Activated effector memory CD4-positive, alpha-beta T cell treated with anti-CD3 and anti-CD28 coated beads, Interleukin-2, amount 50 U/mL, for 16 hours (primary cell): Measurements from ENCODE around the gene MAGIX.
A peak's percentile ranks its signal among the peaks of the same experiment; 100 is the strongest.
"Not testable (repeated sequence)": the region's sequence is repeated elsewhere in the genome, so short reads cannot be mapped to it uniquely, and the experiment has no call there.

ENCODE experiments used
- DNase-seq: peaks from one replicate; pipeline ENCODE4 v3.0.0-alpha.2; 2020

Gene MAGIX

DNA sequence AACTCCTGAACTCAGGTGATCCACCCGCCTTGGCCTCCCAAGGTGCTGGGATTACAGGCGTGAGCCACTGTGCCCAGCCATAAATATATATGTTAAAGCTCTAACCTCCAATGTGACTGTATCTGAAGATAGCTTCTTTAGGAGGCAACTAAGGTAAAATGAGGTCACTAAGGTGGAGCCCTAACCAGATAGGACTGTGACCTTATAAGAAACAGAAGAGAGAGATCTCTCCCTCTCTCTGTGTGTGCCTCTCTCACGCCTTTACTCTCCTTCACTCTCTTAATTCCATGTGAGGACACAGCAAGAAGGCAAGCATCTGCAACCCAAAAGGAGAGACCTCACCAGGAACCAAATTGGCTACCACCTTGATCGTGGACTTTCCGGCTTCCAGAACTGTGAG lies 926 bp upstream of the MAGIX start:
- DNase-seq: no peak

DNA sequence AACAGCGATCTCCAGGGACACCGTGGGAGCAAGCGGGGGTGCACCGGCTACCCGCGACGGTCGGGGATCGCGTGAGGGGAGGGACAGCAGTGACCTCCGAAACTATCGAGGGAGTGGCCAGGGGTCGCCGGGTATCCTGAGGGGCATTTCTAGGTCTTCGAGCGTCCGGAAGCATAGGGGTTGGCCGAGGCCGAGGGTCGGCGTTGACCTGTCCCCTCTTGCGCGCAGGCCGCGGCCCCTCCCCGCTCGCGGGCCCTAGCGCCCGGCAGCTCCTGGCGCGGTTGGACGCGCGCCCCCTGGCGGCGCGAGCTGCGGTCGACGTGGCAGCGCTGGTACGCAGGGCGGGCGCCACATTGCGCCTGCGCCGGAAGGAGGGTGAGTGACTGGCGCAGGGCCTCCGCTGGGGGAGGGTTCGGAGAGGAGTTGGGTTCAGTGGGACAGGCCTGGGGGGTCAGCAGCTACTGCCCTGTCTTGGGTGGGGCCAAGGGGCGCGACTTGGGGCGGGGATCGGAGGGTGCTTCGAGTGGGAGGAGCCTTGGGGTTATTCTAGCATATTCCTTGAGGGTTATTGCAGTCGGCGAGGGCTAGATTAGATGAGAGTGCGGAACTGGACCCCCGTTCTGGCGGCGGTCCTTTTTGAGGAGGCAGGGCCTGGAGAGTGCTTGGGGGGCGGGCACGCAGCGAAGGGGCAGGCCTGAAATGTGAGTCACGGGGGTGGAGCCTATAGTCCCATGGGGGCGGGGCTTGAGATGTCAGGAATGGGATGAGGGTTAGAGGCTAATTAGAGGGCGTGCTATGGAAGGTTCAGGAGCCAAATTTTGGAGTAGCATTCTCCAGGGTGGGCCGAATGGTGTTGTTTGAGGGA lies 1.2 kb downstream of the MAGIX start:
- DNase-seq: peak; percentile 93

DNA sequence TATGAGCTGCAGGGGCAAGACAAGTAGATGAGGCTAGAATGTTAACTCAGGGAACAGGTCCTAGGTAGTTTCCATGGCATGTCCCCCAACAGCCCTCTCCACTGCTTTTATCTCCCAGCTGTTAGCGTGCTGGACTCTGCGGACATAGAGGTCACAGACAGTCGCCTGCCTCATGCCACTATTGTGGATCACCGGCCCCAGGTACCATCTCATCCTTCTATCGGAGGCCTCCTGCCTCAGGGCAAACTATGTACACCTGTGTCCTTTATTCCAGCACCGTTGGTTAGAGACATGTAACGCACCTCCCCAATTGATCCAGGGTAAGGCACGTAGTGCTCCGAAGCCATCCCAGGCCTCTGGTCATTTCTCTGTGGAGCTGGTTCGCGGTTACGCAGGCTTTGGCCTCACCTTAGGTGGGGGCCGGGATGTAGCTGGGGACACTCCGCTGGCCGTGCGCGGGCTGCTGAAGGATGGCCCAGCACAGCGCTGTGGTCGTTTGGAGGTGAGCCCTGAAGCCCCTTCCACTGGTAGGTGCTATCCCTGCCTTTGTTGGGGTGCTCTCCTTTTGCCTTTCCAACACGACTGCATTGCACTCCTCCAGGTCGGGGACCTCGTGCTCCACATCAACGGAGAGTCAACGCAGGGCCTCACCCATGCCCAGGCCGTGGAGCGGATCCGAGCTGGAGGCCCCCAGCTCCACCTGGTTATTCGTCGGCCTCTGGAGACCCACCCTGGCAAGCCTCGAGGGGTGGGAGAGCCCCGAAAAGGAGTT lies 2.2 kb downstream of the MAGIX start:
- DNase-seq: no peak

DNA sequence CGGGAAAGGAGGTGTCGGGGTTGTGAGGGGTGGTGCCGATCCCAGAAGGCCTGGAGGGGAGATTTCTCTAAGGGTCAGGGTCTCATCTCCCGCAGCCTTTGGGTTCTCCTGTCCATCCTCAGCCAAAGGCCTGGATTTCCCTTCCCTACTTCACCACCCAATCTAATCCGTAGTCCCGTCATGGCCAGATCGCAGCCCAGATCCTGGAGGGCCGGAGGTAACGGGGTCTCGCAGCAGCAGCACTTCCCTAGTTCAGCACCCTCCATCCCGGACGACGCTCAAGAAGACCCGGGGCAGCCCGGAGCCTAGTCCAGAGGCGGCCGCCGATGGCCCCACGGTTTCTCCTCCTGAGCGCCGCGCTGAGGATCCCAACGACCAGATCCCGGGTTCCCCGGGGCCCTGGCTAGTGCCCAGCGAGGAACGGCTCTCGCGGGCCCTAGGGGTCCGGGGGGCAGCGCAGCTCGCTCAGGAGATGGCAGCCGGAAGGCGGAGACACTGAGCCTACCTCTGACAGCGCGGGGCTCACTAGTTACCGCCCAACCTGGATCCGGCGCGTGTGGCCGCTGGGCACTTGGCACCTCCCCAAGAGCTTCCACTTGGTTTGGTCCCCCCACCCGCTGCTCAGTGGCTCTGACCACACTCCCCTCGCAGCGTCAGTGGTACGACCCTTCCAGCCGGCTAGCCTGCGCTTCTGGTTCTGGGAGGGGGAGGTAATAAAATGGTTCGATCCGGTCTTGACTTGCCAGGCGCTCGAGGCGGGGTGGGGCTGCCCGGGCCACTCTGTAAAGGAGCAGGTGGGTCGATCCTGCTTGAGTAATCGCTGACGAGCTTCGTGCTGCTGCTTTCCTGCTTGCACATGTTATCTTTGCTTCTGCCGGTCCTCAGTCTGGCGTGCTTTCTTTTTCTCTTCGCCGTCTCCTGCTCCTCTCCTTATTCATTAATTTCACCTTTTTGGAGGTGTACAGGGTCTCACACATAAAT lies 3.6 kb downstream of the MAGIX start:
- peak; percentile 88 for DNase-seq

DNA sequence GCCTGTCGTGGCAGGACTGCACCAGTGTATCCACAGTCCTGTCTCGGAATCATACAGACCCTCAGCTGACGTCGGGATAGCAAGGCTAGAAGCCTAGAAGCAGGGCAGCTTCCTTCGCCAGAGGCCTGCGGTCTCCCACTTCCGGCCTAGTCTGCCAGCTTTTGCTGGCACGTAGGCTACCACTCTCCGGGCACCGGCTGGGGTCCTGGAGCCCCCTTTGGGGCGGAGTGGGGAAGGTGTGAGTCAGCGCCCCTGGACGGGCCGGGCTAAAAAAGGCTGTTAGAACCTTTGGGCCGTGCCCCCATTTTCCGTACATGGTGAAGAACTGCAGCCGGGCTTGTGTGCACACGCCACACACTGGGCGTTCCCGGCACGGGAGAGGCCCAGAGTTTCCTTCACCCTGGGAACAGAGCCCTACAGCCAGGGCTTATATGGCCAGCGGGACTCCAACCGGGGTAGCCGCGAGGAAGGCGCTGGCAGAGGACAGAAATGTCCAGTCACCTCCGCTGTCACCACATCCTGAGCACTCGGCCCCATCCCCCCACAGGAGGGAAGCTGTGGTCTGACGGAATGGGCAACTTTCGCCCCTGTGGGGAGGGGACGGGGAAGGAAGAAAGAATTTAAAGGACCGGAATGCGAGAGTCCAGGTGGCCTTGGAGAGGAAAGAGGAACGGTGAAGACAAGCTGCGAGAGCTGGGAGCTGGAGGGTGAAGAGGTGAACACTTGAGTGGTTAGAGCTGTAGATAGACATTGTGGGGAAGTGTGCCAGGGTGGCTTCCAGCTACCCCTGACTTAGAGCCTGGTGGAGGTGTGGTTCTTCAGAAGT lies 4.6 kb downstream of the MAGIX start:
- peak; percentile 87 for DNase-seq

DNA sequence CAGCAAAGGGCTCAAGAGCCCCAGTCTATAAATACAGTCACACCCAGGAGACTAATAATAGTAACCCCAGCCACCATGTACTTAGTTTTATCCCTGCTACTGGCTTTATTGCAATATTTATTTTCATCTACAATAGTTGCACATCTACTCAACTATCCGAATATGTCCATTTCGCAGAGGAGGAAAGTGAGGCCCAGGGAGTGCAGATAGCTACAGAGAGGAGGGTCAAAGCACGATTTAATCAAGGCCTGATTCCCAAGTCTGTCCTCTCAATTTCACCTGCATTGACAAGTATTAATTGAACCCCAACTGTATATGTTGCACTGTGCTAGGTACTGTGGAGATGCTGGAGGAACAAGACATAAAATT lies 5.2 kb downstream of the MAGIX start:
- DNase-seq: no peak

DNA sequence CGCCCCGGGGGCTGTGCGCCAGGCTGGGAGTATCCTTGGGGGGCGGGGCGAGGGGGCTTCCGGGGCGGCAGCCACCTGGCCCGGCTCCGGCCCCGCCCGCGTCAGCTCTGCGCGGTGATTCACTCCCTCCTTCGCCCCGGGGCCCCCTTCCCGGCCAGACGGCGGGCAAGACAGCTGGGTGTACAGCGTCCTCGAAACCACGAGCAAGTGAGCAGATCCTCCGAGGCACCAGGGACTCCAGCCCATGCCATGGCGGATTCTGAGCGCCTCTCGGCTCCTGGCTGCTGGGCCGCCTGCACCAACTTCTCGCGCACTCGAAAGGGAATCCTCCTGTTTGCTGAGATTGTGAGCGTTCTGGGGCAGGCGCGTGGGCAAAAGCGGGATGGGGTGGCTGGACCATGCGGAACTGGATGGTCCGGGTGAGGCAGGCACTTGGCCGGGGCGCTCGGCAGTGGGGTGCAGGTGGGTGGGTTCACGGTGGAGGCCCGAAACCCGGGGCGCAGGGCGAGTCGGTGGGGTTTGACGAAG lies 9.3 kb downstream of the MAGIX start, which contains the start of gene PLP2:
TSS of gene PLP2 (plus strand) at position 147 of the 528 bp plus-strand sequence. CDS start at position 250, 103 bp downstream.
- DNase-seq: peak; percentile 90

DNA sequence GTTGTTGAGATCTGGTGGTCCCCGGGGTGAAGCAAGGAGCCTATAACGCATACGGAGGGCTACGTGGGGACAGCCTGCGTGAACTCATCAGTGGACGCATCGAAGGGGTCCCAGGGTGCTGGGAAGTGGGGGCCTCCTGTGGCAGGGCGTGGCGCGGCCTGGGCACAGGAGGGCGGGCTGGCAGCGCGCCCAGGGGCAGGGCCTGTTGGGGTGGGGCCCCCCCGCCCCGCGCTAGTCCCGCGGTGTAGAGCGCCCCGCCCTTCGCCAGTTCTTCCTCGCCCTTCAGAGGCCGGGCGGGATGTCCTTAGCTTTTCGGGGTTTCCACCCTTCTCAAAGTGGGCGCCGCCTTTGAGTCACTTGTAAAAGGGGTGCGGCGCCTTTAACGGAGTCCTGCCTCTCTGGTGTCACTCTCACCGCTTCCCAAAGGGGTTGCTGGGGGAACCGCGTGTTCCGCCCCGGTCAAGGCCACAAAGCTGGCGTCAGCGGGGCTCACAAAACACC lies 9.8 kb downstream of the MAGIX start:
- DNase-seq: peak; percentile 89

DNA sequence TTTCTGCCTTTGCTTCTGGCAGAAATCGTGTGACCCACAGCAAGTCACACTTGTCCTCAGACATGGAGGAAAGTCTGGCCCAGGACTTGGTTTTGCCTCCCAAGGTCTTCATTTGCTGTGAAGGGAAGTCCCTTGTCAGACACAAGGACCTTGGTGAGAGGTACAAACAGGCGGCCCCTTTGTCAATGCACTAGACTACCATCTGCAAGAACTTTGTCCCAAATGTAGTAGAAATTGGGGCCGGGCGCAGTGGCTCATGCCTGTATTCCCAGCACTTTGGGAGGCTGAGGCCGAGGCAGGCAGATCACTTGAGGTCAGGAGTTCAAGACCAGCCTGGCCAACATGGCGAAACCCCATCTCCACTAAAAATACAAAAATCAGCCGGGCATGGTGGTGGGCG lies 11.0 kb downstream of the MAGIX start:
- DNase-seq: not testable (repeated sequence)

DNA sequence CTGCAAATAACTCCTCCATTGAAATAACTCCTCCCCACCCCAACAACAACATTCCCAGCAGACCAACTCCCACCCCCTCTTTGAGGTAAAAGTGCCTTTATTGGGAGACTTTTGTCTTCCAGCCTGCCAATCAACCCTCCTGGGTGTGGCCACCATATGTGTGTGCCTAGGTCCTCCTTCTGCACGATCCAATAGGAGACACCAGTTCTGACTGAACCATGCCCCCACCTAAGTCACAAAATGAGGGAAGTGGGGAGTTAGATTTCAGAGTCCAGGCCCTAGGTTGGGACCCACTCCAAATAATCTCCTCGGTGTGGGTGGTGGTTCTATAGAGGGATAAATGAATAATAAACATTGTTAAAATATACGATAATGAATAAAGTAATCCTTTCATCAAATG lies 12.2 kb downstream of the MAGIX start:
- no peak for DNase-seq

DNA sequence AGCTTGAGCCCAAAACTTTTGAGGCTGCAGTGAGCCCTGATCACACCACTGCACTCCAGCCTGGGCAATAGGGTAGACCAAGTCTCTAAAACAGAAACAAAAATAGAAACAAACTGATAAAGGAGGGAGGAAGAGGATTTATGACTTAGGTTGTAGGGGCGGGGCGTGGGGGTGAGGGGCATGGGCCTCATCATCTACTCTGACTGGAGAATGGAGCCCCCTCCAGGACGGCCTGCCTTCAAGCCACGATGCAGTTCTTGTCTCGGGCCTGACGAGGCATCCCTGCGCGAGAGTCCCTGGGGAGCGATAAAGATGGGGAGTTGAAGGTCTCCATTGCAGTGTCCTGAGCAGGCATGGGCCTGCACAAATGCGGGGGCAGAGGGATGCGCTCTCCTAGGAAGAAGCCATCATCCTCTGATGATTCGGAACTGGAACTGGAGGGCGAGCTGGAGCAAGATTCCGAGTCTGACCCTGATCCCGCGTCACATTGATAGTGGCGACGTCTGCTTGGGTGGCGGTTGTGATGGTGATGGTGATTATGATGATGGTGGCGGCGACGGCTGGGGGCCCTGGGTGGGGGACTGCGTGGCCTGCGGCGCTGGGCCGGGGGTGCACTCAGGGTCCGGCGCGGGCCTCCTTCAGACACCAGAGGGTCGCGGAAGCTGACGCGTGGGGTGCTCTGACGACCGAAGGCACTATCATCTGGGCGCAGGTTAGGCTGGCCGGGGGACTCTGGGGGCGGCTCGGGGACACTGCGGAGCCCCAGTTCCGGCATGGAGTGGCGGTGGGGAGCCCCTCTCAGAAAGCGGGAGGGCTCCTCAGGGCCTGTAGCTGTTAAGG lies 13.1 kb downstream of the MAGIX start:
- no peak for DNase-seq

DNA sequence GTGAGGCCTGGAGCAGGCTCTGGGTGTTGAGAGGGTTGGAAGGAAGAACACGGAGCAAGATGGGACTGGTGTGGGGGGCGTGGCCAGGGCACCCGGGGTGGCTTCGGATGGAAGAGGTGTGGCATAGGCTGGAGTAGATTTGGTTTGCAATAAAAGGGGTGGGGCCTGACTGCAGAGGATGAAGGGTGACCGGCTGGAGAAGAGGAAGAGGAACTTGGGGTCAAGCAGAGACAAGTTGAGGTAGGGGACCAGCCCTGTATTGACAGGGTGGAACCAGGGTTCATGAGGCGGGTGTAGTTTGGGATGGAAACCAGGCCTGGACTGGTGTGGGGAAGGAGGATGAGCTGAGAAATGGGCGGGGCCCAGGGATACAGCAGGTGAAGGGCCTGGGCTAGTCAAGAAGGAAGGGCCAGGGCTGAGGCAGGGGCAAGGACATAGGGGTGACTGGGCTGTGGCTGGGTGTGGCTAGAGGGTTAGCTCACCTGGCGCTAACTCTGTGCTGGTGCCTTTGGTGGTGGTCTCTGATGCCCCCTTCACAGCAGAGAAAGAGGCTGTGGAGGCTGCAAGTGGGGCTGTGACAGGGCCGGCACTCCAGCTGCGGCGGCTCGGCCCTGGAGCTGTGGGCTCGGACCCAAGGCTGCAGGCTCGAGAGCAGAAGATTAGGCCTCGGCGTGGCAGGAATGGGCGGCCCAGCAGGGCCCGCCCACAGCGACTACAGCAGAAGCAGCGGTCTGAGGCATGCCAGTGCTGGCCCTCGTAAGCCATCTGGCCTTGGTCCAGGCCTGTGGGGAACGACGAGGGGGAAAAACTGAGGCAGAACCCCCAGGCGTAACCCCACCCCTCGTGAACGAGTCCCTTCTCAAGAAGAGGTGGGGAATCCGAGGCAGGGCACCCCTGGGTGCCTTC lies 14.1 kb downstream of the MAGIX start:
- no peak for DNase-seq

DNA sequence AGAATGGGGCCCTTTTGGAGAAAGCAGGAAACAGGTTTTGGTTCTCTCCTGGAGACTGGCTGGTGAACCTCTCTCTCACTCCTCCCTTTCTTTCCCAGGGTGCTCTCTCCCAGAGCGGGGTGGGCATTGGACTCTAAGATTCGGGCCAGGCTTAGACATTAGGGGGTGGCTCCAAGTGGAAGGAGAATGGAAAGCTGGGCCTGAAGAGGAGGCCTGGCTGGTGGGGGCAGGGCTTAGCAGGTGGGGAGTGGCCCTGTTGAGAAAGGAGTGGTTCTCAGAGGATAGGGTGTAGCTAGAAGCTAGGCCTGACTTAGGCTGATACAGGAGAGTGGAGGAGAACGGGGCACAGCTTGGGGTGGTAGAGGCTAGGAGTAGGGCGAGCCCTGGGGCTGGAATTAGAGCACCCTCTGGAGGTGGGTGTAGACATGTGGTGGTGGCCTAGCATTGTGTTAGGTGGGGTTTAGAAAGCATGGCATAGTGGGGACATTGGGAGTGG lies 14.8 kb downstream of the MAGIX start:
- no peak for DNase-seq

DNA sequence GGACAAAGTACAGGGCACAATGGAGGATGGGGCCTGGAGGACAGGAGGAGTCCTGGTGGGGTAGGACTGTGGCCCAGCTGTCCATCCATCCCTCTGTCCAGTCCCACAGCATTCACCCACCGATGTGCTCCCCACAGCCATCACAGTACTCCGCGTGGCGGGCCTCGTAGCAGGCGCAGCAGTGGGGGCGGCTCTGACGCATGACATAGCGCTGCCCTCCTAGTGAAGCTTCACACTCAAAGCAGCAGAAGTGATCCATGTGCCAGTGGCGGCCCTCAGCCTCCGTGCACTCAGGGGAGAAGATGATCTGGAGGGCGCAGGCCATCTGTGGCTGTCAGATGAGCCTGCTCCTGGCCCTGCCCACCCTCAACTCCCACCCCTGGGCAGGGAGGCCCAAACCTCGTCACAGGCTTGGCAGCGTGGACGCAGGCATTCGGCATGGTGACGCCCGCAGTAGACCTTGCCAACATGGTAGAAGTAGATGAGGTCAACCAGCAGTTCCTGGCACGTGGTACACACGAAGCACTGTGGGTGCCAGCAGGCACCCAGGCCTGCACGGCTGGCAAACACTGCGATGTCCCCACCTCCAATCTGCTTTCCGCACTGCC lies 15.4 kb downstream of the MAGIX start:
- no peak for DNase-seq

DNA sequence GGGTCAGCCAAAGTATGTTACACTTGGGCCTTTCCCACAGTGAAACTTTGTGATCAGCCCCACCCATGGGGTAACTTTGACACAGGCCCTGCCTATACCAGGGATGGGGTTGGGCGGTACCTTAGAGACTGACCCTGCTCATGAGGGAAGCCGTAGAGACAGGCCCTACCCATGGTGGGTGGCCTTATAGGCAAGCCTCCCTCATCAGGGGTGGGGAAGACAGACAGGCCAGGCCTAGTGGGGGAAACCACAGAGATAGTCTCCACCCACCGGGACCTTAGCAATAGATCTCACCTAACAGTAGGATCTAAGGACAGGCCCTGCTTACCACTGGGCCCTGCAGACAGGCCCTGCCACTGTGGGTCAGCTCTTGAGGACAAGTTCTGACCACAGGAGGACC lies 16.0 kb downstream of the MAGIX start:
- no peak for DNase-seq

DNA sequence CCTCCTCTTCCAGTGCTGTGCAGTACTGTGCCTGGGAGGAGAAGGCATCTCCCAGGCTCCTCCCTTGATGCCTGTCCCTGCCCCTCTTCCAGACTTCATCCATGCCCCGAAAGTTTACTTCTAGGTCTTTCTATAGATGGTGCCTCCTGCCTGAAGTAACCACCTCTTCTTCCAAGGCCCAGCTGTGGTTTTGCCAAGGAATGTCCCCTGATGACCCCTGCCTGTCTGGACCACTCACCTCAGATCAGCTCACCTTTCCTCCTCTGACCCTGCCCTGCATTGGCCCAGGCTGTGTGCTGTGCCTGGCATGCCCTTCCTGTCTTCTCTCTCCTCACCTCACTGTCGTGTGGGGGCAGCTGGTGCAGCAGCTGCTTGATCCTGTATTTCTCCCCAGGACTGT lies 16.8 kb downstream of the MAGIX start:
- DNase-seq: no peak

DNA sequence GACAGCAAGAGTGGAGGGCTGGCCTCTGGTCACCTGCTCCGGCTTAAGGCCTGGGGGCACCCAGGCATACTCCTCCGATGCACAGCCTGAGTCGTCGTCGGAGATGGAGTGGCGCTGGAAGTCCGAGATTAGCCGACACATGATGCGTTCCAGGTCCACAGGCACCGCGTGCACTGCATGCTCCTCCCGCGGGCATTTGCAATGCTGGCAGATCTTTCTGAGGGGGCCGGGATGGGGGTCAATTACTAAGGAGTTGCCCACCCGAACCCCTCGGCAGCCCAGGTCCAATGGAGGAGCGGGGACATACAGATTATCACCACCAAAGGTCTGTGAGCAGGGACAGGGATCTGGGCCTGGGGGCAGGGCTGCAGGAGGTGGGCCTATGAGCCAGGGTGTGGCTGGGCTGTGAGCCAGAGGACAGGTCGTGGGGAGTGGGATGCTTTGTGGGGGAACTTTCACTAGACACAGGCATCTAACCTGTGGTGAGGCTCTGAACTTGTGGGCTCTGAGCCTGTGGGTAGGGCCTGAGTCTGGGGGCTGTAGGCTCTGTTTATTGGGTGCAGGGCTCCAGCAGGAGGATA lies 21.2 kb downstream of the MAGIX start:
- no peak for DNase-seq
